MM.1S (cell line): ENCODE measurements around the gene ABCC8.

ENCODE experiments used
- DNase-seq: peaks from one replicate; pipeline ENCODE4 v3.0.0-alpha.2; 2015
- H2AFZ ChIP-seq: fragments of 300-600 bp; sonication (generic); 2 replicates; pipeline ENCODE4 v1.6.0; 2016; ENCODE audit warnings: antibody characterized with exemption, low read length
- H3F3A ChIP-seq: fragments of 300-600 bp; sonication (generic); 2 replicates; pipeline ENCODE4 v1.6.1; 2016; ENCODE audit warnings: mild to moderate bottlenecking, antibody characterized with exemption, low read length, moderate library complexity, mixed read lengths; ENCODE audit not compliant: insufficient read depth
- H3K27ac ChIP-seq: fragments of 300-600 bp; sonication (generic); 2 replicates; pipeline ENCODE4 v1.5.1; 2016; ENCODE audit warnings: mild to moderate bottlenecking, low read length
- H3K27me3 ChIP-seq: fragments of 300-600 bp; sonication (generic); replicated peaks from 2 replicates; pipeline ENCODE4 v1.6.0; 2016; ENCODE audit warnings: low read length; ENCODE audit not compliant: insufficient read depth
- H3K36me3 ChIP-seq: fragments of 300-600 bp; sonication (generic); replicated peaks from 2 replicates; pipeline ENCODE4 v1.6.1; 2016; ENCODE audit warnings: mild to moderate bottlenecking, low read length, mixed read lengths; ENCODE audit not compliant: insufficient read depth
- H3K4me1 ChIP-seq: fragments of 300-600 bp; sonication (generic); 2 replicates; pipeline ENCODE4 v1.6.1; 2016; ENCODE audit warnings: low read length, mixed read lengths
- H3K4me2 ChIP-seq: fragments of 300-600 bp; sonication (generic); 2 replicates; pipeline ENCODE4 v1.6.0; 2016; ENCODE audit warnings: low read depth, low read length
- H3K4me3 ChIP-seq: fragments of 300-600 bp; sonication (generic); 2 replicates; pipeline ENCODE4 v1.5.1; 2016; ENCODE audit warnings: low read length, mixed read lengths
- H3K79me2 ChIP-seq: fragments of 300-600 bp; sonication (generic); 2 replicates; pipeline ENCODE4 v1.6.1; 2016; ENCODE audit warnings: mixed run types, low read length, mixed read lengths
- H3K9ac ChIP-seq: fragments of 300-600 bp; sonication (generic); 2 replicates; pipeline ENCODE4 v1.6.1; 2016; ENCODE audit warnings: low read length, mixed read lengths
- H3K9me2 ChIP-seq: fragments of 300-600 bp; sonication (generic); replicated peaks from 2 replicates; pipeline ENCODE4 v1.6.1; 2016; ENCODE audit warnings: mild to moderate bottlenecking, low read length, mixed read lengths; ENCODE audit not compliant: insufficient read depth
- H3K9me3 ChIP-seq: fragments of 300-600 bp; sonication (generic); replicated peaks from 2 replicates; pipeline ENCODE4 v1.6.1; 2016; ENCODE audit warnings: mild to moderate bottlenecking, low read length, mixed read lengths; ENCODE audit not compliant: insufficient read depth
- H4K20me1 ChIP-seq: fragments of 300-600 bp; sonication (generic); 2 replicates; pipeline ENCODE4 v1.6.1; 2016; ENCODE audit warnings: mild to moderate bottlenecking, low read length, moderate library complexity, mixed read lengths; ENCODE audit not compliant: insufficient read depth
- EZH2 ChIP-seq: fragments of 300-600 bp; sonication (generic); optimal IDR thresholded peaks from 2 replicates; pipeline ENCODE3; 2017; ENCODE audit warnings: low read depth, mild to moderate bottlenecking, antibody characterized with exemption, low read length, mixed read lengths
- EZH2phosphoT487 ChIP-seq: fragments of 300-600 bp; sonication (generic); IDR thresholded peaks from 2 replicates; pipeline ENCODE4 v1.6.1; 2018; ENCODE audit warnings: antibody characterized with exemption, low read length
- TF ChIP-seq, protein P1 (sequence below): fragments of 300-600 bp; sonication (generic); IDR thresholded peaks from 2 replicates; pipeline ENCODE4 v1.5.1; 2016; ENCODE audit warnings: antibody characterized with exemption, low read length, mixed read lengths

The ABCC8 gene

DNA sequence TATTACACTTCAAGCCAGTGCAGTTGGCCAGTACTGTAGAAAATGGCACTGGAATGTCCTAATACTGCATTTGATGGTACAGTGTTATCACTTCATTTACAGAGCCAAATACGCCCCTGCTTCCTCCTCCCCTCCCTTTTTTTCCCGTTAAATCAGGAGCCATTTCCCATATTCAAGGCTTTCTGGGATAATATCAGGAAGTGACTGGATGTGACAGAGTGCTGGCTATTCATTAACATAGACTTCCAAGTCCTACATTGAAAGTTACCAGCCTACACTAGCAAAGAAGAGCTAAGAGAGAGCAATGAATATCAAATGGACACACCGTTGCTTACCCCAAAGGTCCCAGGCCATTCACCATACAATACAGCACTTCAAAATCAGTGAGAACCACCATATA is 32.1 kb upstream of the ABCC8 start:
- Histone ChIP-seq H2AFZ (no peak overlapping the region), H4K20me1 (no peaks in the 10 kb centered on the region), H3K36me3 (no peaks in the 10 kb centered on the region), H3K27me3 (no peaks in the 10 kb centered on the region), H3F3A (no peaks in the 10 kb centered on the region), H3K4me1 (peaks cover 4% of the 10 kb centered on the region), H3K9me3 (no peaks in the 10 kb centered on the region), H3K9ac (no peak overlapping the region), H3K9me2 (no peaks in the 10 kb centered on the region), H3K27ac (no peak overlapping the region), H3K79me2 (no peaks in the 10 kb centered on the region), H3K4me3 (no peak overlapping the region), H3K4me2 (no peak overlapping the region)
- TF ChIP-seq EZH2: no peak
- TF ChIP-seq EZH2phosphoT487: no peak
- TF ChIP-seq, protein P1, sequence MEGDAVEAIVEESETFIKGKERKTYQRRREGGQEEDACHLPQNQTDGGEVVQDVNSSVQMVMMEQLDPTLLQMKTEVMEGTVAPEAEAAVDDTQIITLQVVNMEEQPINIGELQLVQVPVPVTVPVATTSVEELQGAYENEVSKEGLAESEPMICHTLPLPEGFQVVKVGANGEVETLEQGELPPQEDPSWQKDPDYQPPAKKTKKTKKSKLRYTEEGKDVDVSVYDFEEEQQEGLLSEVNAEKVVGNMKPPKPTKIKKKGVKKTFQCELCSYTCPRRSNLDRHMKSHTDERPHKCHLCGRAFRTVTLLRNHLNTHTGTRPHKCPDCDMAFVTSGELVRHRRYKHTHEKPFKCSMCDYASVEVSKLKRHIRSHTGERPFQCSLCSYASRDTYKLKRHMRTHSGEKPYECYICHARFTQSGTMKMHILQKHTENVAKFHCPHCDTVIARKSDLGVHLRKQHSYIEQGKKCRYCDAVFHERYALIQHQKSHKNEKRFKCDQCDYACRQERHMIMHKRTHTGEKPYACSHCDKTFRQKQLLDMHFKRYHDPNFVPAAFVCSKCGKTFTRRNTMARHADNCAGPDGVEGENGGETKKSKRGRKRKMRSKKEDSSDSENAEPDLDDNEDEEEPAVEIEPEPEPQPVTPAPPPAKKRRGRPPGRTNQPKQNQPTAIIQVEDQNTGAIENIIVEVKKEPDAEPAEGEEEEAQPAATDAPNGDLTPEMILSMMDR: no peak
- no peak for DNase-seq

DNA sequence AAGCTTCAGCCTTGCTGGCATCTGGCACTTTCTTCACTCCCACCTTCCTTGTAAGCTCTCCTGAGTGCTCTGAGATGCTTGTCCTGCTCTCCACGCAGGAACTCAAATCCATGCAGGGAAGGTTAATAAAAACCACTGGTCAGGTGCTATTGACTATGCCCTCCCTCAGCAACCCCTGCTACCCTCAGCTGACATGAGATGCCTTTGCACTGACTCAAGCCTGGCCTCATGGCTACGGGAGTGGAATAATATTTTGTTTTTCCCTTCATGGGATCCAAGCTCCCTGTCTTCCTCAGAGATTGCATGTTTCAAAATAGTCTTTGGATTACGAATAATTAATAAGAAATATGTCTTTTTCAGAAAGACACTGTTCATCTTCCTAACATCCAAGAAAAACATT is 31.7 kb upstream of the ABCC8 start:
- no peaks in the 10 kb centered on the region for H3K9me2 ChIP-seq
- no peaks in the 10 kb centered on the region for H3K9me3 ChIP-seq
- no peaks in the 10 kb centered on the region for H4K20me1 ChIP-seq
- H3K4me2 ChIP-seq: no peak overlapping the region
- H3K27me3 ChIP-seq: no peaks in the 10 kb centered on the region
- H3K36me3 ChIP-seq: no peaks in the 10 kb centered on the region
- H3K4me3 ChIP-seq: no peak overlapping the region
- no peaks in the 10 kb centered on the region for H3K79me2 ChIP-seq
- no peak overlapping the region for H2AFZ ChIP-seq
- TF ChIP-seq, protein P1: no peak
- no peak for TF ChIP-seq EZH2
- no peak for TF ChIP-seq EZH2phosphoT487
- no peak for DNase-seq
- no peaks in the 10 kb centered on the region for H3F3A ChIP-seq
- H3K27ac ChIP-seq: no peak overlapping the region
- no peak overlapping the region for H3K9ac ChIP-seq
- peaks cover 4% of the 10 kb centered on the region for H3K4me1 ChIP-seq

DNA sequence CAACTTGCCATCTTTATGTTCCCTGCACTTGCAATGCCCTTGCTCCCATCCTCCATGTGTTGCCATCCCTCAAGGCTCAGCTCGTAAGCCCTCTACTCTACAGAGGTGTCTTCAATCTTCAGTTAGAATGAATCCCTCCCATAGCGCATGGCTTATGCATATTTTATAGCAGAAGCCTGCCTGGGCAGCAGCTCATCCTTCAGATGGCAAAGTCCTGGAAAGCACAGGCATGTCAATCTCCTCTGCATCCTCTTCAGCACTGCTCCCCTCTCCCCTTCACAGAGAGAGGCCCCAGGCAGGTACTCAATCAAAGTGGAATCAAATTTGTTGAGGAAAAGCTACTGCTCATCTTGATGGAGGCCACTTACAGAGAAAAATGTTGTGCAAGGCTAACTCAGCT is 31.1 kb upstream of the ABCC8 start:
- H3K4me2 ChIP-seq: no peak overlapping the region
- no peak for DNase-seq
- no peak overlapping the region for H2AFZ ChIP-seq
- H3K27me3 ChIP-seq: no peaks in the 10 kb centered on the region
- H3K4me3 ChIP-seq: no peak overlapping the region
- H3K9me3 ChIP-seq: no peaks in the 10 kb centered on the region
- no peaks in the 10 kb centered on the region for H3K36me3 ChIP-seq
- no peaks in the 10 kb centered on the region for H3K9me2 ChIP-seq
- no peaks in the 10 kb centered on the region for H3F3A ChIP-seq
- no peak overlapping the region for H3K9ac ChIP-seq
- TF ChIP-seq, protein P1: no peak
- TF ChIP-seq EZH2phosphoT487: no peak
- TF ChIP-seq EZH2: no peak
- peaks cover 4% of the 10 kb centered on the region for H3K4me1 ChIP-seq
- H3K27ac ChIP-seq: no peak overlapping the region
- no peaks in the 10 kb centered on the region for H3K79me2 ChIP-seq
- no peaks in the 10 kb centered on the region for H4K20me1 ChIP-seq
